ENCODE results near the gene AUTS2. TPM values are rescaled to one million over a fixed set of nuclear protein-coding genes. Genes with fewer than 3 reads are reported as not detected.

Gene AUTS2
- total RNA-seq, 1 experiment from 2014 or later, result 256 TPM

DNA sequence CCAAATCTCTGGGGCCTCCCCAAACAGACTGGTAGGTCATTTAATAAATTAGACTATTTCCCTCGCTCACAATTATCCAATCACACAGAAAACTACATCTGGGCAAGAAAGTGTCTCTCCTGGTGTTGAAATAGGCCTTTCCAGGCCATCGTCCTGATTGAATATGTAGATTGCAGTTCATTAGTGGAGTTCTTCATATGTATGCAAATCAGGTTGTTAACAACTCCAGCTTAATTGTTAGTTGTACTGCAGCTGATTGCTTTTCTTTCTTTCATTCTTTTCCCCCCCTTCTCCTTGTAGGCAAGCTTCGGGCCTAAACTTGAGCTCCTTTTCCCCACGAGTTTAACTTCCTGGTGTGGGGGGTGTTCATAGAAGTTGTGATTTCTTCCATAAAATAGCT, 1174.6 kb downstream of the AUTS2 start:
- Histone ChIP-seq H3K14ac (ENCODE audit: insufficient read depth, low read length) (no peak overlapping the region), H2BK12ac (ENCODE audit: insufficient read length, low read depth, low read length) (no peak overlapping the region), H2BK120ac (ENCODE audit: low read depth, low read length, poor library complexity, severe bottlenecking) (no peak overlapping the region), H4K5ac (ENCODE audit: insufficient read length, low read depth, low read length) (no peak overlapping the region), H3K4me2 (ENCODE audit: insufficient read depth, insufficient read length, low read length) (no peak overlapping the region), H2AFZ (ENCODE audit: low read length) (no peak overlapping the region), H2BK20ac (ENCODE audit: low read depth, low read length, poor library complexity, severe bottlenecking) (no peak overlapping the region), H2BK15ac (ENCODE audit: low read depth, low read length) (no peak overlapping the region), H3K27me3 (ENCODE audit: insufficient read depth, low read length) (no peaks in the 10 kb centered on the region), H3K18ac (ENCODE audit: insufficient read length, low read depth, low read length) (no peak overlapping the region), H2AK5ac (ENCODE audit: insufficient read length, low read length) (no peak overlapping the region), H3K9ac (ENCODE audit: extremely low read depth, insufficient read length, low read length) (no peak overlapping the region), H3K4me1 (ENCODE audit: insufficient read depth, low read length) (peaks cover 5% of the 10 kb centered on the region; the same call in 1 of the 2 replicates), H4K91ac (ENCODE audit: insufficient read length, low read depth, low read length) (no peak overlapping the region), H3K23ac (ENCODE audit: insufficient read length, low read depth, low read length) (no peak overlapping the region), H3K27ac (ENCODE audit: insufficient read length, low read depth, low read length) (no peak overlapping the region), H3T11ph (ENCODE audit: low read length) (no peak overlapping the region), H3K9me3 (ENCODE audit: control insufficient read depth, low read depth, low read length) (no peaks in the 10 kb centered on the region), H3K56ac (ENCODE audit: insufficient read length, low read depth, low read length) (no peak overlapping the region), H3K23me2 (ENCODE audit: insufficient read length, low read depth, low read length, poor library complexity, severe bottlenecking) (no peaks in the 10 kb centered on the region), H3K79me1 (ENCODE audit: insufficient read depth, low read depth, low read length, poor library complexity, severe bottlenecking) (peaks cover 3% of the 10 kb centered on the region), H3K79me2 (ENCODE audit: insufficient read depth, low read length) (no peaks in the 10 kb centered on the region), H3K4ac (ENCODE audit: low read depth, low read length) (no peak overlapping the region), H2BK5ac (ENCODE audit: insufficient read length, low read length) (no peak overlapping the region), H4K20me1 (ENCODE audit: control insufficient read depth, insufficient read depth, insufficient read length) (no peaks in the 10 kb centered on the region), H4K8ac (replicated peaks; ENCODE audit: insufficient read length, low read depth, low read length) (no peak overlapping the region)
- Mint-ChIP-seq H3K27me3 (ENCODE audit: low read depth) (no peaks in the 10 kb centered on the region), H3K36me3 (ENCODE audit: insufficient read depth in 1 of 3, low read depth in 3 of 3) (peaks cover 39 to 97% (median 96%) of the 10 kb centered on the region in 3 experiments; a peak in 6 of 7 replicates), H3K4me3 (no peak overlapping the region), H3K9me3 (no peaks in the 10 kb centered on the region), H3K4me1 (peaks cover 31 to 48% of the 10 kb centered on the region in 2 experiments), H3K27ac (peak overlapping the region; percentile 1 to 88 (median 3); a peak in 5 of 7 replicates)
- WGBS (ENCODE audit: extremely low coverage, insufficient read length, low lambda C conversion rate), result no CpG with 5 or more reads among the region's 4 CpGs
- TF ChIP-seq, protein P1, sequence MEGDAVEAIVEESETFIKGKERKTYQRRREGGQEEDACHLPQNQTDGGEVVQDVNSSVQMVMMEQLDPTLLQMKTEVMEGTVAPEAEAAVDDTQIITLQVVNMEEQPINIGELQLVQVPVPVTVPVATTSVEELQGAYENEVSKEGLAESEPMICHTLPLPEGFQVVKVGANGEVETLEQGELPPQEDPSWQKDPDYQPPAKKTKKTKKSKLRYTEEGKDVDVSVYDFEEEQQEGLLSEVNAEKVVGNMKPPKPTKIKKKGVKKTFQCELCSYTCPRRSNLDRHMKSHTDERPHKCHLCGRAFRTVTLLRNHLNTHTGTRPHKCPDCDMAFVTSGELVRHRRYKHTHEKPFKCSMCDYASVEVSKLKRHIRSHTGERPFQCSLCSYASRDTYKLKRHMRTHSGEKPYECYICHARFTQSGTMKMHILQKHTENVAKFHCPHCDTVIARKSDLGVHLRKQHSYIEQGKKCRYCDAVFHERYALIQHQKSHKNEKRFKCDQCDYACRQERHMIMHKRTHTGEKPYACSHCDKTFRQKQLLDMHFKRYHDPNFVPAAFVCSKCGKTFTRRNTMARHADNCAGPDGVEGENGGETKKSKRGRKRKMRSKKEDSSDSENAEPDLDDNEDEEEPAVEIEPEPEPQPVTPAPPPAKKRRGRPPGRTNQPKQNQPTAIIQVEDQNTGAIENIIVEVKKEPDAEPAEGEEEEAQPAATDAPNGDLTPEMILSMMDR (conservative IDR thresholded peaks at IDR 0.05), result no peak
- no peak for DNase-seq

Data from H9 (cell line).